A673 (cell line): Measurements from ENCODE around the gene RALGPS1. TPM values are rescaled to one million over a fixed set of nuclear protein-coding genes. Genes with fewer than 3 reads are reported as not detected.

Source experiments
- BruUV-seq: library from RNA; stranded (reverse); fragments of 400-500 nt; replicated peaks from 2 replicates; lab custom pipeline; 2021; lab: Mats Ljungman, UMichigan
- CTCF ChIA-PET: fragments of 300-600 bp; sonication (Branson Sonifier 250); formaldehyde crosslinking; loops from one replicate; lab custom pipeline; 2022; ENCODE audit warnings: antibody characterized with exemption; lab: Charles Lee
- POLR2A ChIA-PET: fragments of 300-600 bp; sonication (Branson Sonifier 250); formaldehyde crosslinking; loops from one replicate; lab custom pipeline; 2022; ENCODE audit warnings: antibody characterized with exemption; ENCODE audit not compliant: low non-redundant PET; lab: Charles Lee
- DNase-seq: peaks from one replicate; pipeline ENCODE4 v3.0.0-alpha.2; 2015; ENCODE audit warnings: low spot score
- H3K27ac ChIP-seq: fragments of 200-600 bp; sonication (generic); 2 replicates; pipeline ENCODE4 v1.5.1; 2016; ENCODE audit warnings: mixed run types, low read depth, mild to moderate bottlenecking, mixed read lengths, antibody characterized with exemption, low read length; ENCODE audit not compliant: poor library complexity, severe bottlenecking
- H3K27me3 ChIP-seq: fragments of 200-600 bp; sonication (generic); replicated peaks from 2 replicates; pipeline ENCODE4 v1.6.1; 2017; ENCODE audit warnings: mixed run types, low read depth, mild to moderate bottlenecking, mixed read lengths, antibody characterized with exemption, low read length; ENCODE audit not compliant: insufficient read depth, poor library complexity
- H3K36me3 ChIP-seq: fragments of 200-600 bp; sonication (generic); 2 replicates; pipeline ENCODE4 v1.6.1; 2016; ENCODE audit warnings: mixed run types, mild to moderate bottlenecking, mixed read lengths, antibody characterized with exemption, low read length; ENCODE audit not compliant: insufficient read depth, poor library complexity, severe bottlenecking
- H3K4me1 ChIP-seq: fragments of 200-600 bp; sonication (generic); 2 replicates; pipeline ENCODE4 v1.6.1; 2017; ENCODE audit warnings: mixed run types, mild to moderate bottlenecking, mixed read lengths, antibody characterized with exemption, low read length; ENCODE audit not compliant: insufficient read depth, poor library complexity, severe bottlenecking
- H3K4me3 ChIP-seq: fragments of 200-600 bp; sonication (generic); 2 replicates; pipeline ENCODE4 v1.5.1; 2016; ENCODE audit warnings: low read depth, mixed run types, mild to moderate bottlenecking, mixed read lengths, low read length; ENCODE audit not compliant: poor library complexity, severe bottlenecking
- H3K9me3 ChIP-seq: fragments of 200-600 bp; sonication (generic); 2 replicates; pipeline ENCODE4 v1.6.1; 2016; ENCODE audit warnings: mixed run types, low read depth, mild to moderate bottlenecking, mixed read lengths, antibody characterized with exemption, low read length; ENCODE audit not compliant: poor library complexity, severe bottlenecking
- CTCF ChIP-seq: fragments of 300-800, 200-600 bp; sonication (generic); conservative IDR thresholded peaks from 2 replicates; pipeline ENCODE4 v1.5.1; 2017; ENCODE audit warnings: low read depth, mild to moderate bottlenecking, antibody characterized with exemption, low read length, moderate library complexity, mixed read lengths
- EZH2 ChIP-seq: fragments of 200-600 bp; sonication (generic); IDR thresholded peaks from 2 replicates; pipeline ENCODE4 v1.6.1; 2017; ENCODE audit warnings: borderline replicate concordance, low read depth, mild to moderate bottlenecking, mixed read lengths, antibody characterized with exemption, low read length; ENCODE audit not compliant: poor library complexity, severe bottlenecking
- intact Hi-C: fragments of 100-400 bp; cut with micrococcal nuclease; formaldehyde crosslinking; loops from one replicate; pipeline ENCODE4 v1.10.0; 2022; ENCODE audit not compliant: unreplicated experiment
- total RNA-seq: library from RNA; stranded (reverse); gene quantifications from 2 replicates; pipeline ENCODE4 v1.2.3, GENCODE V29; 2021

Gene RALGPS1
- total RNA-seq, 1 experiment from 2014 or later, result 3.9 TPM

- no peak for TF ChIP-seq CTCF
- TF ChIP-seq EZH2, result no peak
- H3K27me3 ChIP-seq, result no peaks in the 10 kb centered on the region
- peaks cover 12% of the 10 kb centered on the region for H3K4me1 ChIP-seq
- no peak overlapping the region for H3K27ac ChIP-seq
- no peaks in the 10 kb centered on the region for H3K36me3 ChIP-seq
- no TSS peak for BruUV-seq
- no peaks in the 10 kb centered on the region for H3K9me3 ChIP-seq
- ChIA-PET POLR2A (no interaction called here), CTCF (no interaction called here)
- no peak overlapping the region for H3K4me3 ChIP-seq
- intact Hi-C loops, result no loop called here
- DNase-seq, result no peak
These were observed 45.3 kb downstream of the RALGPS1 start for GRCh38 chr9:126959917-126960316.

- Histone ChIP-seq H3K4me3 (no peak overlapping the region), H3K27me3 (no peaks in the 10 kb centered on the region), H3K4me1 (peaks cover 5% of the 10 kb centered on the region), H3K9me3 (no peaks in the 10 kb centered on the region), H3K36me3 (no peaks in the 10 kb centered on the region), H3K27ac (no peak overlapping the region)
- BruUV-seq, result no TSS peak
- ChIA-PET POLR2A (no interaction called here), CTCF (no interaction called here)
- no peak for DNase-seq
- TF ChIP-seq CTCF (no peak), EZH2 (no peak)
- intact Hi-C loops, result no loop called here
These were observed 47.8 kb downstream of the RALGPS1 start for GRCh38 chr9:126962336-126962735.

DNA sequence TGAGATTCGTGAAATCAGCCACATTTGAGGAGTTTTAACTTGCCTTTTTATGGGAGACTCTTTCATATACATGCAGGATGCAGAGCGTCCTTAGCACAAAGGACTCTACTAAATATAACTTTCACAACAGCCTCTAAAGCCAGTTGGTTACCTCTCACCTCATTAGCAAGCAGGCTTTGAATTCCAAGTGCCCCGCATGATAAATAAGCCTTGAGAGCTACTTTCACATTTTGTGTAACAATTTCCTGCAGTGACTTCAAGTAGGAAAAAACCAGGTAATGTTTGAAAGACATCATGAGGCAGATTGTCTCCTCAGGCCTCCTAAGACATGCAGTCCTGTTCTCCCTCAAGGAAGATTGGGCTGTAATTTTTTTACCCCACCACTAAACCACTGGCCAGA, 50.5 kb downstream of the RALGPS1 start:
- Histone ChIP-seq H3K27ac (no peak overlapping the region), H3K4me3 (no peak overlapping the region), H3K9me3 (no peaks in the 10 kb centered on the region), H3K36me3 (no peaks in the 10 kb centered on the region), H3K4me1 (peaks cover under 1% of the 10 kb centered on the region), H3K27me3 (no peaks in the 10 kb centered on the region)
- DNase-seq, result no peak
- TF ChIP-seq EZH2 (no peak), CTCF (no peak)
- CTCF ChIA-PET, result interaction anchor here (0.6 to 1.4 kb wide), 3 partner anchors 229 to 260 kb away, joined by 3 to 6 read pairs (median 4); no protein-coding TSS in a partner anchor
- BruUV-seq, result no TSS peak
- intact Hi-C loops, result loop anchor here (1.0 kb wide), 1 partner anchor 234 kb away; no protein-coding TSS in a partner anchor
- POLR2A ChIA-PET, result no interaction called here
